A673 (cell line): ENCODE data around the gene BEAN1.

Experiments
- CTCF ChIP-seq: fragments of 300-800, 200-600 bp; sonication (generic); conservative IDR thresholded peaks from 2 replicates; pipeline ENCODE4 v1.5.1; 2017; ENCODE audit warnings: low read depth, mild to moderate bottlenecking, antibody characterized with exemption, low read length, moderate library complexity, mixed read lengths
- EZH2 ChIP-seq: fragments of 200-600 bp; sonication (generic); IDR thresholded peaks from 2 replicates; pipeline ENCODE4 v1.6.1; 2017; ENCODE audit warnings: borderline replicate concordance, low read depth, mild to moderate bottlenecking, mixed read lengths, antibody characterized with exemption, low read length; ENCODE audit not compliant: poor library complexity, severe bottlenecking

GRCh38 chr16:66475232-66475631 lies 48.1 kb downstream of the BEAN1 start:
- TF ChIP-seq CTCF (no peak), EZH2 (no peak)
